ENCODE results near the gene PTPRE.

Gene PTPRE

GRCh38 chr10:127873901-127874470 lies 32.9 kb upstream of the PTPRE start:
- TF ChIP-seq MAX (IDR thresholded peaks at IDR 0.05; ENCODE audit: low read depth, low read length) (no peak), POLR2A (IDR thresholded peaks at IDR 0.05; ENCODE audit: extremely low read depth, insufficient read length) (no peak)
- no peak overlapping the region for H3K4me3 ChIP-seq (ENCODE audit: low read depth, low read length)
- no peak for DNase-seq (ENCODE audit: low read depth)

GRCh38 chr10:127874671-127875448 lies 32.0 kb upstream of the PTPRE start:
- TF ChIP-seq POLR2A (IDR thresholded peaks at IDR 0.05; ENCODE audit: extremely low read depth, insufficient read length): no peak
- no peak for TF ChIP-seq MYC (IDR thresholded peaks at IDR 0.05; ENCODE audit: low read depth, low read length)
- TF ChIP-seq, protein P1, sequence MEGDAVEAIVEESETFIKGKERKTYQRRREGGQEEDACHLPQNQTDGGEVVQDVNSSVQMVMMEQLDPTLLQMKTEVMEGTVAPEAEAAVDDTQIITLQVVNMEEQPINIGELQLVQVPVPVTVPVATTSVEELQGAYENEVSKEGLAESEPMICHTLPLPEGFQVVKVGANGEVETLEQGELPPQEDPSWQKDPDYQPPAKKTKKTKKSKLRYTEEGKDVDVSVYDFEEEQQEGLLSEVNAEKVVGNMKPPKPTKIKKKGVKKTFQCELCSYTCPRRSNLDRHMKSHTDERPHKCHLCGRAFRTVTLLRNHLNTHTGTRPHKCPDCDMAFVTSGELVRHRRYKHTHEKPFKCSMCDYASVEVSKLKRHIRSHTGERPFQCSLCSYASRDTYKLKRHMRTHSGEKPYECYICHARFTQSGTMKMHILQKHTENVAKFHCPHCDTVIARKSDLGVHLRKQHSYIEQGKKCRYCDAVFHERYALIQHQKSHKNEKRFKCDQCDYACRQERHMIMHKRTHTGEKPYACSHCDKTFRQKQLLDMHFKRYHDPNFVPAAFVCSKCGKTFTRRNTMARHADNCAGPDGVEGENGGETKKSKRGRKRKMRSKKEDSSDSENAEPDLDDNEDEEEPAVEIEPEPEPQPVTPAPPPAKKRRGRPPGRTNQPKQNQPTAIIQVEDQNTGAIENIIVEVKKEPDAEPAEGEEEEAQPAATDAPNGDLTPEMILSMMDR (IDR thresholded peaks at IDR 0.05; ENCODE audit: low read depth, low read length): no peak
- no peak for TF ChIP-seq MAX (IDR thresholded peaks at IDR 0.05; ENCODE audit: low read depth, low read length)
- no peak overlapping the region for H3K4me3 ChIP-seq (ENCODE audit: low read depth, low read length)
- DNase-seq (ENCODE audit: low read depth): no peak

- DNase-seq (ENCODE audit: low read depth): no peak
- TF ChIP-seq, protein P1 (IDR thresholded peaks at IDR 0.05; ENCODE audit: low read depth, low read length): no peak
- TF ChIP-seq MAX (IDR thresholded peaks at IDR 0.05; ENCODE audit: low read depth, low read length) (no peak), POLR2A (IDR thresholded peaks at IDR 0.05; ENCODE audit: extremely low read depth, insufficient read length) (no peak), MYC (IDR thresholded peaks at IDR 0.05; ENCODE audit: low read depth, low read length) (no peak)
- no peak overlapping the region for H3K4me3 ChIP-seq (ENCODE audit: low read depth, low read length)
Measured at GRCh38 chr10:127875449-127875765, 31.5 kb upstream of the PTPRE start.

DNA sequence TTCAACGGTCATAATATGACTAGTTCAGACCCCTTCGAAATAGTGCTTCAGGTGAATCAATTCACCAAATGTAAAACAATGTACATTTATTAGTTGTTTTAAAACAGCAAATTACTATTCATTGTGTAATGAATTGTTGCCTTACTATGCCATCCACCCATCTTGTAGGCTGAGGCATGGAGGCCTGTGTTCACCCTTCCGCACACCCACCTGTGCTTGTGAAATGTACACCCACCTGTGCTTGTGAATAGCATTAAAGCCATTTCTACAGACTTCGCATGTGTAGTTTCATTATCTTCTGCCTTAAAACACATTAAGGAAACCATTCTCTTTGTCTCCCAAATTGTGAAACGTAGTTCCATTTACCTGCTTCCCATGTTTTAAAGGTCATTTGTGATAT lies 31.0 kb upstream of the PTPRE start:
- TF ChIP-seq MAX (IDR thresholded peaks at IDR 0.05; ENCODE audit: low read depth, low read length) (no peak), POLR2A (IDR thresholded peaks at IDR 0.05; ENCODE audit: extremely low read depth, insufficient read length) (no peak), MYC (IDR thresholded peaks at IDR 0.05; ENCODE audit: low read depth, low read length) (no peak)
- TF ChIP-seq, protein P1 (IDR thresholded peaks at IDR 0.05; ENCODE audit: low read depth, low read length): no peak
- no peak for DNase-seq (ENCODE audit: low read depth)
- no peak overlapping the region for H3K4me3 ChIP-seq (ENCODE audit: low read depth, low read length)

DNA sequence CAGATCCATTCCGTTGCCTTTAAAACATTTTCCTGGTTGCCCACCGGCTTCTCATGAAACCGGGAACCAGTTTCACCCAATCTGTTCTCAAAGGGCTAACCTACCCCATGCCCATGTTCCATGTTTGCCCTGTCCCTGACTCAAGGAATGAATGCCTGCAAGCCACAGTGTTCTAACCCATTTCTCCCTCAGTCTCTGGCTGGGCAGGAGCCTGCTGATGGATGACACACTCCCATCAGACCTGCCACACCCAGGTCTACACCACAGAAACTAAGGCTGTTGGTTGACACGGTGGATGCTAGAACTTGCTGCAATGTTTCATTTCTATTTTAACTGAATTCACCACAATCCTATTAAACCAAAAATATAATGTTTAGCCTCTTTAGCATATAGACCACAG lies 29.8 kb upstream of the PTPRE start:
- no peak overlapping the region for H3K4me3 ChIP-seq (ENCODE audit: low read depth, low read length)
- TF ChIP-seq POLR2A (IDR thresholded peaks at IDR 0.05; ENCODE audit: extremely low read depth, insufficient read length) (no peak), MAX (IDR thresholded peaks at IDR 0.05; ENCODE audit: low read depth, low read length) (no peak), MYC (IDR thresholded peaks at IDR 0.05; ENCODE audit: low read depth, low read length) (no peak)
- TF ChIP-seq, protein P1 (IDR thresholded peaks at IDR 0.05; ENCODE audit: low read depth, low read length): no peak
- no peak for DNase-seq (ENCODE audit: low read depth)

GRCh38 chr10:127877699-127878098 lies 29.2 kb upstream of the PTPRE start:
- TF ChIP-seq POLR2A (IDR thresholded peaks at IDR 0.05; ENCODE audit: extremely low read depth, insufficient read length) (no peak), MYC (IDR thresholded peaks at IDR 0.05; ENCODE audit: low read depth, low read length) (no peak), MAX (IDR thresholded peaks at IDR 0.05; ENCODE audit: low read depth, low read length) (no peak)
- TF ChIP-seq, protein P1 (IDR thresholded peaks at IDR 0.05; ENCODE audit: low read depth, low read length): no peak
- H3K4me3 ChIP-seq (ENCODE audit: low read depth, low read length): no peak overlapping the region
- DNase-seq (ENCODE audit: low read depth): no peak
